HL-60 (cell line): ENCODE results near the gene NAP1L4.

Experiments
- CTCF ChIP-seq: IDR thresholded peaks from one replicate; pipeline ENCODE4 v1.5.1; 2011; ENCODE audit warnings: low read length, control low read depth, inconsistent platforms; ENCODE audit not compliant: insufficient read depth
- GABPA ChIP-seq: IDR thresholded peaks from 2 replicates; pipeline ENCODE4 v1.6.1; 2012; ENCODE audit warnings: low read depth
- POLR2AphosphoS5 ChIP-seq: IDR thresholded peaks from 2 replicates; pipeline ENCODE4 v1.6.1; 2012; ENCODE audit warnings: low read depth
- REST ChIP-seq: IDR thresholded peaks from 2 replicates; pipeline ENCODE4 v1.6.1; 2012; ENCODE audit warnings: low read depth; ENCODE audit not compliant: insufficient replicate concordance
- SPI1 ChIP-seq: IDR thresholded peaks from 2 replicates; pipeline ENCODE4 v1.6.1; 2012; ENCODE audit warnings: low read depth, mild to moderate bottlenecking, borderline replicate concordance

- TF ChIP-seq CTCF = no peak
- no peak for TF ChIP-seq GABPA
- TF ChIP-seq SPI1 = no peak
- TF ChIP-seq POLR2AphosphoS5 = no peak
- no peak for TF ChIP-seq REST
These were observed 14.6 kb upstream of the NAP1L4 start for GRCh38 chr11:3006505-3007260.
